Fibroblast of lung (primary cell): ENCODE results near the gene TBXA2R. TPM values are rescaled to one million over a fixed set of nuclear protein-coding genes. Genes with fewer than 3 reads are reported as not detected.

ENCODE experiments used
- DNase-seq, 2 donors: peaks; one replicate each; pipeline versions ENCODE4 v3.0.0 to v3.0.0-alpha.2; 2010; ENCODE audit warnings: low read depth in 2 of 2
- H2AFZ ChIP-seq: 2 replicates; pipeline ENCODE4 v1.5.1; 2012; ENCODE audit warnings: low read length, control low read depth, inconsistent platforms
- H3K27ac ChIP-seq: 2 replicates; pipeline ENCODE4 v1.5.1; 2011; ENCODE audit warnings: low read length, control low read depth; ENCODE audit not compliant: insufficient read depth
- H3K27me3 ChIP-seq: 2 replicates; pipeline ENCODE4 v1.5.1; 2011; ENCODE audit warnings: mild to moderate bottlenecking, low read length; ENCODE audit not compliant: control insufficient read depth, insufficient read depth
- H3K36me3 ChIP-seq: 2 replicates; pipeline ENCODE4 v1.5.1; 2011; ENCODE audit warnings: low read length; ENCODE audit not compliant: control insufficient read depth, insufficient read depth
- H3K4me1 ChIP-seq: 2 replicates; pipeline ENCODE4 v1.5.1; 2011; ENCODE audit warnings: low read length; ENCODE audit not compliant: control insufficient read depth, insufficient read depth; ENCODE audit errors: extremely low read depth
- H3K4me2 ChIP-seq: 2 replicates; pipeline ENCODE4 v1.5.1; 2011; ENCODE audit warnings: low read length, control low read depth; ENCODE audit not compliant: insufficient read depth; ENCODE audit errors: extremely low read depth
- H3K4me3 ChIP-seq, 4 experiments: fragments of 200-600 bp in 1 of 4; sonication (generic) in 1 of 4; replicated peaks in 1 of 4; 2 replicates each; pipeline ENCODE4 v1.5.1; 2011 to 2016; ENCODE audit warnings: low read length in 4 of 4, low read depth in 3 of 4, mild to moderate bottlenecking in 3 of 4, control low read depth in 2 of 4, inconsistent platforms in 1 of 4, mixed read lengths in 1 of 4; ENCODE audit not compliant: insufficient read depth in 1 of 4; ENCODE audit errors: control extremely low read depth in 1 of 4
- H3K79me2 ChIP-seq: 2 replicates; pipeline ENCODE4 v1.5.1; 2012; ENCODE audit warnings: mild to moderate bottlenecking, low read length, inconsistent platforms; ENCODE audit not compliant: control insufficient read depth, insufficient read depth
- H3K9ac ChIP-seq: 2 replicates; pipeline ENCODE4 v1.5.1; 2011; ENCODE audit warnings: mild to moderate bottlenecking, low read length, control low read depth; ENCODE audit not compliant: insufficient read depth
- H3K9me3 ChIP-seq: 2 replicates; pipeline ENCODE4 v1.5.1; 2012; ENCODE audit warnings: low read depth, low read length; ENCODE audit not compliant: control insufficient read depth, insufficient read depth
- H4K20me1 ChIP-seq: 2 replicates; pipeline ENCODE4 v1.5.1; 2011; ENCODE audit warnings: low read length; ENCODE audit not compliant: control insufficient read depth, insufficient read depth; ENCODE audit errors: extremely low read depth
- EZH2 ChIP-seq: IDR thresholded peaks from 2 replicates; pipeline ENCODE4 v1.5.1; 2012; ENCODE audit warnings: low read length, control low read depth, mild to moderate bottlenecking; ENCODE audit errors: missing control alignments
- polyA plus RNA-seq, 2 donors: library from polyadenylated mRNA; depleted of rRNA in 1 of 2; stranded (reverse) in 1 of 2; unstranded in 1 of 2; fragments of >200 nt; gene quantifications; 2 replicates each; pipeline ENCODE4 v1.2.1, GENCODE V29; 2011 to 2012; ENCODE audit warnings: missing spikeins in 1 of 2
- total RNA-seq: library from RNA; depleted of rRNA; stranded (reverse); fragments of >200 nt; gene quantifications from 2 replicates; pipeline ENCODE4 v1.2.1, GENCODE V29; 2014
- TF ChIP-seq, protein P1 (sequence below), 2 donors: IDR thresholded peaks in 1 of 2; conservative IDR thresholded peaks in 1 of 2; 1 replicate in 1 of 2; 2 replicates in 1 of 2; pipeline ENCODE4 v1.5.1; 2011 to 2012; ENCODE audit warnings: low read length in 2 of 2, control low read depth in 1 of 2, inconsistent platforms in 1 of 2, low read depth in 1 of 2, mild to moderate bottlenecking in 1 of 2

Gene TBXA2R
- total and polyA plus RNA-seq, 2 donors (not counting 1 experiment from before 2014, with no cell fraction given): 1.3 to 1.8 TPM

DNA sequence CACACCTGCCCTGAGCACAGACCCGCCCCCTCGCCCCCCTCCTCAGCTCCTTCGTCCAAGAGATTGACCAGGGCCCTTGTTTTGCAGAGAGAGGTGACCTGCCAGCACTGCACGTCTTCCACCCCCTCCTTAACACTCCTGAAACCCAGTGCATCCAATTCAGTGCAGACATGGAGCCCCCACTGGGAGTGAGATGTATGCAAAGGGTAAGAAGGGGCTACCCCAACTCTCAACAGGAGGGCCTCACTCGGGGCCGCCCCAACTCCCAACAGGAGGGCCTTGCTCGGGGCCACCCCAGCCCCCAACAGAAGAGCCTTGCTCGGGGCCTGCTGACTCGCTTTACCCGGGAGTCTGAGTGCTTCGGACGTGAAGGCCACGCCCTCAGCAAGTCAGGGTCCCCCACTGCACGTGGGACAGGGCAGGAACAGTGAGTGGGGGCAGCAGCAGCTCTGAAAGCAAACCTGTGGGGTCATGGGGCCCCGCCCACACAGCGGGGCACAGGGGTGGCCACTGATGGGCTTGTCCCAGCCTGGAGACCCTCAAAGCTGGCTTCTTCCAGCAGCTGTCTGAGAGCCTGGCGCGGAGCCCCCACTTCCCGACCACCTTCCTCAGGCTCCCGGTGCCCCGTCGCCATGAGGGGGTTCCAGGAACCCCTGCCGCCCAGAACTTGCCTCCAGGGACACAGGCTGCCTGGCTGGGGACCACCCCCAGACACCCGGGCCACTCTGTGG is 14.3 kb upstream of the TBXA2R start:
- no peak overlapping the region for H3K27ac ChIP-seq
- H3K9me3 ChIP-seq: no peaks in the 10 kb centered on the region
- no peak for DNase-seq
- H3K4me2 ChIP-seq: no peak overlapping the region
- H3K79me2 ChIP-seq: peaks cover 20% of the 10 kb centered on the region
- no peak overlapping the region for H3K4me3 ChIP-seq
- no peak overlapping the region for H2AFZ ChIP-seq
- H3K27me3 ChIP-seq: no peaks in the 10 kb centered on the region
- peaks cover 5% of the 10 kb centered on the region for H3K4me1 ChIP-seq
- H3K36me3 ChIP-seq: peaks cover 9% of the 10 kb centered on the region
- H4K20me1 ChIP-seq: no peaks in the 10 kb centered on the region
- TF ChIP-seq EZH2: no peak
- TF ChIP-seq, protein P1, sequence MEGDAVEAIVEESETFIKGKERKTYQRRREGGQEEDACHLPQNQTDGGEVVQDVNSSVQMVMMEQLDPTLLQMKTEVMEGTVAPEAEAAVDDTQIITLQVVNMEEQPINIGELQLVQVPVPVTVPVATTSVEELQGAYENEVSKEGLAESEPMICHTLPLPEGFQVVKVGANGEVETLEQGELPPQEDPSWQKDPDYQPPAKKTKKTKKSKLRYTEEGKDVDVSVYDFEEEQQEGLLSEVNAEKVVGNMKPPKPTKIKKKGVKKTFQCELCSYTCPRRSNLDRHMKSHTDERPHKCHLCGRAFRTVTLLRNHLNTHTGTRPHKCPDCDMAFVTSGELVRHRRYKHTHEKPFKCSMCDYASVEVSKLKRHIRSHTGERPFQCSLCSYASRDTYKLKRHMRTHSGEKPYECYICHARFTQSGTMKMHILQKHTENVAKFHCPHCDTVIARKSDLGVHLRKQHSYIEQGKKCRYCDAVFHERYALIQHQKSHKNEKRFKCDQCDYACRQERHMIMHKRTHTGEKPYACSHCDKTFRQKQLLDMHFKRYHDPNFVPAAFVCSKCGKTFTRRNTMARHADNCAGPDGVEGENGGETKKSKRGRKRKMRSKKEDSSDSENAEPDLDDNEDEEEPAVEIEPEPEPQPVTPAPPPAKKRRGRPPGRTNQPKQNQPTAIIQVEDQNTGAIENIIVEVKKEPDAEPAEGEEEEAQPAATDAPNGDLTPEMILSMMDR (conservative IDR thresholded peaks at IDR 0.05 in 1 of 2, IDR thresholded peaks at IDR 0.05 in 1 of 2; ENCODE audit: low read depth in 1 of 2, low read length in 2 of 2): no peak
- H3K9ac ChIP-seq: no peak overlapping the region

DNA sequence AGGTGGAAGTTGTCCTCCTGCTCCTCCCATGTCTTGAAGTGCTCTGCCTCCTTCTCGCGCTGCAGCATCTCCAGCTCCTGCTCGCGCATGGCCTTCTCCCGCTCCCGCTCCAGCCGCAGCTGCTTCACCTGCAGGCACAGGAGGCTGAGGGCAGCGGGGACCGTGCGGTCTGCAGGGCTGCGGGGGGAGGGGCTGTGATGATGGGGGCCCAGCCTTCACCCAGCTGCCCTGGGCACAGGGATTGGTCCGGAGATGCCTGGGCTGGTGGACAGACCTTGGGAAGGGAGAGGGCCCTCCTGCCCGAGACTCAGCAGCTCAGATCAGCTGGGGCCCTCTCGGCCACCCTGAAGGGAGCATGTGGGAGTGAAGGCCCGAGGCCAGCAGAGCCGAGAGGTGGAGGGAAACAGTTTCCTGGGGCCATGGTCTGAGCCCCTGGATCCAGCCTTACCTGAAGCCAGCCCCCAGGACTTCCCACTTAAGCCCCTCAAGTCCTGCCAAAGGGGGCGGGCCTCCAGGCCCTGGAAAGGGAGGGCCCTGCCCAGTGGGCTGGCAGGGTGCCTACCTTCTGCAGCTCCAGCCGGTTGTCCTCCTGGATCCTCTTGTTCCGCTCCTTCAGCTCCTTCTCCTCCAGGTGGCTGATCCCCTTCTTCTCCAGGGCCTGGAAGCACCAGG is 13.6 kb upstream of the TBXA2R start:
- H3K4me3 ChIP-seq: no peak overlapping the region
- no peak for TF ChIP-seq EZH2
- TF ChIP-seq, protein P1 (conservative IDR thresholded peaks at IDR 0.05 in 1 of 2, IDR thresholded peaks at IDR 0.05 in 1 of 2; ENCODE audit: low read depth in 1 of 2, low read length in 2 of 2): no peak

DNA sequence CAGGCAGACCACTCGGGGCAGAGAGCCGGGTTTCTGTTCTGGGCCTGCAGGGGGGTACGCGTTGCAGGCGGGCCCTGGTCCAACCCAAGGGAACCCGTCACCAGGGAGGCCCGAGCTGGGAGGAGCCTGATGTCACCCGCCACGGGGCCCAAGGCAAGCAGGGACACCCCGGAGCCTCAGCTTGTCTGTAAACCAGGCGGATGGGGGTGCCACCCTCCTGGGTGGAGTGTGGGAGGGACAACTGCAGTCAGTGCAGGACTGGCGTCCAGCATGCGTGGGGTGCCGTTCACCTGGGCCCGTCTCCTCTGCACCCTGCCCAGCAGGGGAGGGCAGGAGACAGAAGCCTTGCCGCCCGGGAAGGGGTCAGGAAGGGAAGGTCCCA is 12.9 kb upstream of the TBXA2R start:
- H3K9me3 ChIP-seq: no peaks in the 10 kb centered on the region
- H3K27me3 ChIP-seq: no peaks in the 10 kb centered on the region
- no peaks in the 10 kb centered on the region for H3K4me1 ChIP-seq
- H3K79me2 ChIP-seq: peaks cover 7% of the 10 kb centered on the region
- peaks cover 9% of the 10 kb centered on the region for H3K36me3 ChIP-seq
- H2AFZ ChIP-seq: no peak overlapping the region
- H3K27ac ChIP-seq: no peak overlapping the region
- H3K4me3 ChIP-seq: no peak overlapping the region
- no peak overlapping the region for H3K9ac ChIP-seq
- DNase-seq: no peak
- H3K4me2 ChIP-seq: no peak overlapping the region
- H4K20me1 ChIP-seq: no peaks in the 10 kb centered on the region
- TF ChIP-seq, protein P1 (conservative IDR thresholded peaks at IDR 0.05 in 1 of 2, IDR thresholded peaks at IDR 0.05 in 1 of 2; ENCODE audit: low read depth in 1 of 2, low read length in 2 of 2): no peak
- TF ChIP-seq EZH2: no peak

More for the DNA sequence above, 13.6 kb upstream of the TBXA2R start:
- Histone ChIP-seq H3K4me1 (peaks cover 5% of the 10 kb centered on the region), H4K20me1 (no peaks in the 10 kb centered on the region), H3K27me3 (no peaks in the 10 kb centered on the region), H3K4me2 (no peak overlapping the region), H3K79me2 (peaks cover 13% of the 10 kb centered on the region), H3K36me3 (peaks cover 9% of the 10 kb centered on the region), H3K9me3 (no peaks in the 10 kb centered on the region), H3K9ac (no peak overlapping the region), H2AFZ (no peak overlapping the region), H3K27ac (no peak overlapping the region)
- no peak for DNase-seq
